ENCODE measurements around the gene KMT2E.

The KMT2E gene

GRCh38 chr7:105009667-105010503, 4.1 kb upstream of the KMT2E start:
- TF ChIP-seq CTCF (IDR thresholded peaks at IDR 0.05; ENCODE audit: low read depth, low read length, missing control alignments): no peak
- H3K4me3 ChIP-seq (replicated peaks; ENCODE audit: low read depth, low read length): peak overlapping the region; percentile 93
- DNase-seq (ENCODE audit: extremely low read depth, low read depth): no peak

GRCh38 chr7:105010504-105011130, 3.4 kb upstream of the KMT2E start:
- H3K4me3 ChIP-seq (replicated peaks; ENCODE audit: low read depth, low read length): peak overlapping the region; percentile 93
- TF ChIP-seq CTCF (IDR thresholded peaks at IDR 0.05; ENCODE audit: low read depth, low read length, missing control alignments): no peak
- no peak for DNase-seq (ENCODE audit: extremely low read depth, low read depth)

GRCh38 chr7:105011141-105011830, 2.7 kb upstream of the KMT2E start:
- DNase-seq (ENCODE audit: extremely low read depth, low read depth): no peak
- peak overlapping the region; percentile 93 for H3K4me3 ChIP-seq (replicated peaks; ENCODE audit: low read depth, low read length)
- no peak for TF ChIP-seq CTCF (IDR thresholded peaks at IDR 0.05; ENCODE audit: low read depth, low read length, missing control alignments)

GRCh38 chr7:105011831-105012502, 2.0 kb upstream of the KMT2E start:
- no peak for DNase-seq (ENCODE audit: extremely low read depth, low read depth)
- no peak for TF ChIP-seq CTCF (IDR thresholded peaks at IDR 0.05; ENCODE audit: low read depth, low read length, missing control alignments)
- H3K4me3 ChIP-seq (replicated peaks; ENCODE audit: low read depth, low read length): peak overlapping the region; percentile 93

GRCh38 chr7:105012503-105013220, 1.3 kb upstream of the KMT2E start:
- TF ChIP-seq CTCF (IDR thresholded peaks at IDR 0.05; ENCODE audit: low read depth, low read length, missing control alignments): no peak
- DNase-seq (ENCODE audit: extremely low read depth, low read depth): peak; percentile 94
- H3K4me3 ChIP-seq (replicated peaks; ENCODE audit: low read depth, low read length): peak overlapping the region; percentile 93
